ENCODE data around the gene MAN1C1. TPM values are rescaled to one million over a fixed set of nuclear protein-coding genes. Genes with fewer than 3 reads are reported as not detected.

The MAN1C1 gene
- total RNA-seq, result 10 to 100 TPM; 14.6 to 25.1 (median 17.5) TPM

GRCh38 chr1:25616095-25616986, at the start of gene MAN1C1:
MAN1C1 (plus strand) TSS chr1:25616791; CDS start chr1:25617798, 1,007 bp downstream.
- Histone ChIP-seq H3K27ac (peak within 1 kb of the TSS; percentile 69 to 90 (median 82)), H3K4me1 (peaks cover 0 to 53% (median 20%) of the 10 kb centered on the region in 4 donors)
- WGBS, 2 donors, result 0 to 1% methylated on average over 42 to 95 of the region's 116 CpGs

GRCh38 chr1:25567710-25568089, 48.9 kb upstream of the MAN1C1 start:
- peaks cover 0 to 70% (median 26%) of the 10 kb centered on the region in 4 donors for H3K4me1 ChIP-seq
- no peaks in the 10 kb centered on the region for H3K27me3 ChIP-seq
- 79 to 86% methylated on average over 10 of the region's 10 CpGs for WGBS, 2 donors
- peaks cover 0 to 13% (median 0%) of the 10 kb centered on the region in 3 donors for H3K36me3 ChIP-seq
- TF ChIP-seq EP300 (IDR thresholded peaks at IDR 0.05) (no peak), POLR2A (IDR thresholded peaks at IDR 0.05) (no peak), CTCF (IDR thresholded peaks at IDR 0.05) (no peak)
- DNase-seq (ENCODE audit: low spot score in 2 of 2), result peak in 1 of 2 donors; percentile 44
- no peaks in the 10 kb centered on the region for H3K9me3 ChIP-seq
- peak overlapping the region; percentile 63 to 91 (median 76) for H3K27ac ChIP-seq
- H3K4me3 ChIP-seq, result no peak overlapping the region

More at GRCh38 chr1:25616095-25616986, at the start of gene MAN1C1:
- peak; percentile 69 to 75 for DNase-seq (ENCODE audit: low spot score in 2 of 2)
- H3K9me3 ChIP-seq, result no peaks in the 10 kb centered on the region
- H3K27me3 ChIP-seq, result no peaks in the 10 kb centered on the region
- no peaks in the 10 kb centered on the region for H3K36me3 ChIP-seq
- TF ChIP-seq CTCF (IDR thresholded peaks at IDR 0.05), result peak; percentile 21 to 74 (median 50)
- TF ChIP-seq POLR2A (IDR thresholded peaks at IDR 0.05), result peak in 1 of 2 donors; percentile 51
- peak in 1 of 2 donors; percentile 47 for TF ChIP-seq EP300 (IDR thresholded peaks at IDR 0.05)
- peak within 1 kb of the TSS; percentile 73 to 89 (median 82) for H3K4me3 ChIP-seq

GRCh38 chr1:25568090-25568833, 48.3 kb upstream of the MAN1C1 start:
- Histone ChIP-seq H3K36me3 (peaks cover 0 to 13% (median 0%) of the 10 kb centered on the region in 3 donors), H3K27ac (peak overlapping the region; percentile 63 to 91 (median 76)), H3K4me1 (peaks cover 0 to 69% (median 28%) of the 10 kb centered on the region in 4 donors), H3K27me3 (no peaks in the 10 kb centered on the region), H3K9me3 (no peaks in the 10 kb centered on the region), H3K4me3 (no peak overlapping the region)
- peak; percentile 47 to 73 for DNase-seq (ENCODE audit: low spot score in 2 of 2)
- TF ChIP-seq EP300 (IDR thresholded peaks at IDR 0.05) (peak in 1 of 2 donors; percentile 81), CTCF (IDR thresholded peaks at IDR 0.05) (peak in 1 of 5 experiments; percentile 24), POLR2A (IDR thresholded peaks at IDR 0.05) (no peak)
- WGBS, 2 donors, result 42 to 45% methylated on average over 20 to 21 of the region's 21 CpGs

- H3K36me3 ChIP-seq, result peaks cover 0 to 8% (median 0%) of the 10 kb centered on the region in 3 donors
- peak overlapping the region; percentile 63 to 91 (median 76) for H3K27ac ChIP-seq
- WGBS, 2 donors, result 59 to 78% methylated on average over 15 to 21 of the region's 21 CpGs
- no peaks in the 10 kb centered on the region for H3K9me3 ChIP-seq
- H3K4me1 ChIP-seq, result peaks cover 0 to 64% (median 28%) of the 10 kb centered on the region in 4 donors
- DNase-seq (ENCODE audit: low spot score in 2 of 2), result peak in 1 of 2 donors; percentile 32
- H3K27me3 ChIP-seq, result no peaks in the 10 kb centered on the region
- no peak for TF ChIP-seq CTCF (IDR thresholded peaks at IDR 0.05)
- peak in 1 of 2 donors; percentile 6 for TF ChIP-seq EP300 (IDR thresholded peaks at IDR 0.05)
- no peak overlapping the region for H3K4me3 ChIP-seq
Observed at GRCh38 chr1:25568834-25569596, 47.6 kb upstream of the MAN1C1 start.
